Effector CD8-positive, alpha-beta T cell (primary cell): ENCODE data around the gene DCDC2C.
"Not testable (repeated sequence)": the region's sequence is repeated elsewhere in the genome, so short reads cannot be mapped to it uniquely, and the experiment has no call there.

Experiments
- DNase-seq: peaks from one replicate; lab custom pipeline; 2025; lab: John Stamatoyannopoulos, UW
- total RNA-seq, 4 experiments: gene quantifications; one replicate each; lab custom pipeline; 2026; lab: John Stamatoyannopoulos, UW

DCDC2C gene, protein sequence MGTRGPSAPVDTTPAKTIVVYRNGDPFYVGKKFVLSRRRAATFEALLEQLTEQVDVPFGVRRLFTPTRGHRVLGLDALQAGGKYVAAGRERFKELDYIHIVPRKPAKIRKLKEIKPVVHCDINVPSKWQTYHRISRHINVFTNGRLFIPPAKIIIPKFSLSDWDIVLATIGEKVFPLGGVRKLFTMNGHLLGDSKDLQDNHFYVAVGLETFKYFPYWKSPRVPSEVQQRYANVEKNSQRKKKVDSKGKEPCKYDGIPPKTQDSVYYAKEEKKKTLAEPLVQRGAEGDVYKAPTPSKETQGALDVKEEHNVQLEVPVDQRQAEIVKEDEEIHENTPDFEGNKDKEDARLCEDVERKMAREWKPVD
- 0 to 0.18 (median 0.09) reads per million in 4 experiments for total RNA-seq

DNA sequence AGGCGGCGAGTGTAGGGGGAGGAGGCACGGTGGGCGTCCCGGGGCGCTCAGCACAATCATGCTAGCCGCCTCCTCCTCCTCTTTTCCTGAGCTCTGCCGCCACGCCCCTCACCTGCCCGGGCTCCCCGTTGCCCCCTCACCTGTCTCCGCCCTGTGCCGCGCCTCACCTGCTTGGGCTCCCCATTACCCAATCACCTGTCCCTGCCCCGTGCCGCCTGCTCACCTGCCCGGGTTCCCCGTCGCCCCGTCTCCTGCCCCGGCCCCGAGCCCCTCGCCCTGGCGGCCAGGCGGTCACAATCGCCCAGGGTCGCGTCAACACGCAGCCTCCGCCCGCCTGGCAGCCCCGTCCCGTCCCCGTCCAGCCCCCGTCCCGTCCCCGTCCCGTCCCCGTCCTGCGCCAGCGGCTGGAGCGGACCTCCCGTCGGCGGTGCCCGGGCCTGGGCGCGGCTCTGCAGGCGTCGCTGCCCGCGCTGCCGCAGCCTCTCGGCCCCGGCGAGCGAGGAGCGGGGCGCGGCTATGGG lies at the start of gene DCDC2C:
DCDC2C (plus strand) TSS at position 340 of the 521 bp plus-strand sequence; CDS start at position 517, 177 bp downstream.
- no peak for DNase-seq

DNA sequence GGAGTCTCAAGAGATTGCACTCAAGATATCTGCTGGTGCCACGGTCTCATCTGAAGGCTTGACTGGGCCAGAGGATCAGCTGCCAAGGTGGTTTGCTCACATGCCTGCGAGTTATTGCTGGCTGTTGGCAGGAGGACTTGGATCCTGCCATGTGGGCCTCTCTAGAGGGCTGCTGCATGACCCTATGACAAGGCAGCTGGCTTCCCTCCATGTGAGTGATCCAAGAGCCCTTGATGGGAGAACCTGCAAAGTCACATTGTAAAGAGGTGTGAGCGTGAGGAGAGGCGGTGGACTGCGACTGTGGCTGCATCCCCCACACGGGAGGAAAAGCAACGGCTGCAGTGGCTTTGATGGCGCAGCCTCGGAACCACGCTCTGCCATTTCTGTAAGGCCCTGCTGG lies 49.4 kb upstream of the DCDC2C start:
- no peak for DNase-seq

GRCh38 chr2:3654531-3655225 lies 48.7 kb upstream of the DCDC2C start:
- DNase-seq: no peak

DNA sequence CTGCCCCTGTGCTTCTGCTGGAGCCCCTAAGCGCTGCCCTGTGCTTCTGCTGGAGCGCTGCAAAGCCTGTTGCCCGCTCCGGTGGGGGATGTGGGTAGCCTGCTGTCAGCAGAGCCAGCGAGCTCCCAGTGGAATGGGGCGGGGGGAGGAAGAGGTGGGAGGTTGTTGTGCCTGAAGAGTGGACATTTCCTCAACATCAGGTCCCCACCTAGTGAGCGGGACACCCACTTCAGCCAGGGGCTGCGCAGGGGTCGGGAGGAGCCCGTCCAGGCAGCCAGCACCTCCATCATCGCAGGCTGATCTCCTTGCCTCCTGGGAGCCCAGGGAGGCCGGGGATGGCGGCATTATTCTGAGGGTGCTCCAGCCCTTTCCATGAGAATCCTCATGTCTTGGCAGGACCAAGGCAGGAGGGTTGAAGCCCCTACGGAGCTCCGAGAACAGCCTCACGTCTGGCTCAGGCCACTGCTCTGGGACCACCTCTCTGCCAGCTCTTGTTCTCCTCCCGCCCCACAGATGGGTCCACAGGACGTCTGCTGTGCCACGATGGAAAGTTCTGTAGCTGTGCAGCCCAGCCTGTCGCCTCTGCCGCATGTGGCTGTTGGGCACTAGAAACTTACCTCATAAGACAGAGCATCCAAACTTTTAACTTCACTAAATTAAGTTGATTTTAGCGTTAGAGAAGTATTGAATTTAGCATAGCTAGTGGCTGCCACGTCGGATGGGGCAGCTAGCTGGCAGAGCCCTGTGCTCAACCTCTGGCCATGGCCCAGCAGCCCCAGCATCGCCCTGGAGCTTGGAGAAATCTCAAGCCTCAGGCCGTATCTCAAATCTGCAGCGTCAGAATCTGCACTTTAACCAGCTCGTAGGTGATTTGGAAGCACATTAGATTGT lies 47.3 kb upstream of the DCDC2C start:
- DNase-seq: no peak

DNA sequence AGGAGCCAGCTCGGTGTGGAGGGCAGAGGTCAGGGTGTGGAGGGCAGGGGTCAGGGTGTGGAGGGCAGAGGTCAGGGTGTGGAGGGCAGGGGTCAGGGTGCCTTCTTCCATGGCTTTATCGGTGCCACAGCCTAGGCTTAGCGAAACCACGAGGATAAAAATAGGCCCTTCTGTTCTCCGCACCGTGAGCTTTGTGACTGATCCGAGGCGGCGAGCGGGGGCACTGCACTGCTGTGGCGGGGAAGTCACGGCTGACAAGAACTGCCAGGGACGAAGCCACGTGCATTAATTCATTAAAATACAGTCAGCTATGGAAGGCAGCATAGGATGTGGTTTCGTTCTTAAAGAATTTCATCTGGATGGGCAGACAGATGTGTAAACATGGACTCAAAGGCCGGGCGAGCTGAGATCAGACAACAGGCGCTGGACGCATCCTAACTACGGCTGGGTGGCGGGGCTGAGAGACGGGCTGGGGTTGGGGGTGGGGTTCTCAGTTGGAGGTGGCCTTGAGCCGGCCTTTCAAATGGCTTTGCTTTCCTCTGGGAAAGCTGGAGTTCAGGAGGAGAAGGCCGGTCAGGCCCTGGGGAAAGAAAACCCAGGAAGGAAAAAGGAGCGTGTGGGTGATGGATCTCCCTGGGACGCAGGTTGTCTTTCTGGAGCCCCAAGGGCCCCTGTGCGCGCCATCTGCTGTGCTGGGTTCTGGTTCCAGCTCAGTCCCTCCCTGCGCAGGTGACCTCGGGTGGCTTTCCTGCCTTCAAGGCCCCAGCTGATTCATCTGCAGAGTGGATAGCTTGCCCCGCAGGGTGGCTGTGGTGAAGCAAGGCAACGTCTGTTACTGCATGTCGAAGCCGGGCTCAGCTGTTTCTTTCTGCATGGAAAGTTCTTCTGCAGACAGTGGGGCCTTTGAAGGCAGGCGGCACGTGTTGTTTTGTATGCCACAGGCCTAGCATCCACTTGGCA lies 46.3 kb upstream of the DCDC2C start:
- no peak for DNase-seq

DNA sequence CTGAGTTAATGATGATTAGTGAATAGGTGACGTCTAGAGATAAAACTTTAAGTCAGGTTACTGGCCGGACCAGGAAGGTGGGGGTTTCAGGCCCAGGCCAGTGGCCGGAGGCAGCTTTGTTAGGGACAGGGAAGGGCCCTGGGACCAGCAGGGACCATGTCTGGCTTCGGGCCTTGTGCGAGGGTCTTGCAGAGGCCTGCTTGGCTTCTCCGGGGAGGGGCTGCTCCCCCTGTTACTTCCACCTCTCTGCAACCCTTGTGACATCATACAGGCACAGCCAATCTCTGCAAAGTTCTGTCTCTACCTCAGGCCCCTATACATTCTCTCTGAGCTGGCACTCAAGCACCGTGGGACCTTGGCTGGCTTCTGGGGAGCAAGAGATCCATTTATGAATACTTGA lies 45.5 kb upstream of the DCDC2C start, which contains the start of gene ALLC:
ALLC (plus strand) TSS at position 320 of the 400 bp plus-strand sequence. CDS start 12,958 bp downstream, outside the sequence.
- no peak for DNase-seq

- DNase-seq: no peak
These were observed 43.6 kb upstream of the DCDC2C start for GRCh38 chr2:3659447-3660432.

DNA sequence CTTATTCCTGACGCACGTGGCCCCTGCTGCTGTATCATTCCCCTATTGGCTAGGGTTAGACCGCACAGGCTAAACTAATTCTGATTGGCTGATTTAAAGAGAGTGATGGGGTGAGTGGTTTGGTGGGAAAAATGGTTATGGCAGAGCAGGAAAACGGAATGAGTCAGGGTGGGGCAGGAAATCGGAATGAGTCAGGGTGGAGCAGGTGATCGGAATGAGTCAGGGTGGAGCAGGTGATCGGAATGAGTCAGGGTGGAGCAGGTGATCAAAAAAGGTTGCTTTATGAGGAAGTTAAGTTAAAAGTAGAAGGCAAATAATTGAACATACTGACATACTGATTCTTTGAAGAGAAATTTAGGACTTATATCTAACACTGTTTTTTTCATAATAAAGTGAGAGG lies 42.7 kb upstream of the DCDC2C start:
- not testable (repeated sequence) for DNase-seq

GRCh38 chr2:3661149-3661660 lies 42.2 kb upstream of the DCDC2C start:
- DNase-seq: no peak

DNA sequence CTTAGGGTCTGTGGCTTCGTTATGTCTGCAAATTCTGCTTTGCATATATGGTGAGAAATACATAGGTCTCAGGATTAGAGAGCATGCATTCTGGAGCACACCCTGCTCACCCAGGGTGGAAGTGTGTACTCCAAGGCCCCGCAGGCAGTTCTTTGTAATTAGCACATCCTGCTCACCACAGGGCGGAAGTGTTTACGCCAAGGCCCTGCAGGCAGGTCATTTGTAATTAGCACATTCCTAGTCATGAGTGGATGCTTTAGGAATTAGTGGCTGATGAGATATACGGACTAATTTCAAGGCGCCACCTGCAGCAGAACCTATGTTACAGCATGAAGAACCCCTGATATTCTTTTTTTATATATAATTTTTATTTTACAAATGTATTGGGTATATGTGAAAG lies 41.1 kb upstream of the DCDC2C start:
- no peak for DNase-seq

DNA sequence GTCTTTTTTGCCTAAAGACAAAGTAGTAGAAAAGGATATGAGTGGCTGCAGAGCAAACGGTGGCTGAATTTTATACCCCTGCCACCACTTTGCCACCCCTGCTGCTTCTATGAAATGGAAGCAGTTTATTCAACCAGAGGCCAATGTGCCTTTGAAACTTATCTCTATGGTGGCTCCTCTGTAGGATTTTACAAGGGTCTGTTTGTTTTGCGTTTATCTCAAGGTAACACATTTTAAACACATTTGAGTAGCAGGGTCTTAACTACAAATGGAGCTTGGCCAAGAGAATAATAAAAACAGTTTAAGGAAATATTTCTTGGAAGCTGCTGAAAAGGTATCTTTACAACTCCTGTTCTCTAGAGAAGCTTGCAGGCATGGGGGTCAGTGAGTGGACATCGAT lies 39.3 kb upstream of the DCDC2C start:
- no peak for DNase-seq

DNA sequence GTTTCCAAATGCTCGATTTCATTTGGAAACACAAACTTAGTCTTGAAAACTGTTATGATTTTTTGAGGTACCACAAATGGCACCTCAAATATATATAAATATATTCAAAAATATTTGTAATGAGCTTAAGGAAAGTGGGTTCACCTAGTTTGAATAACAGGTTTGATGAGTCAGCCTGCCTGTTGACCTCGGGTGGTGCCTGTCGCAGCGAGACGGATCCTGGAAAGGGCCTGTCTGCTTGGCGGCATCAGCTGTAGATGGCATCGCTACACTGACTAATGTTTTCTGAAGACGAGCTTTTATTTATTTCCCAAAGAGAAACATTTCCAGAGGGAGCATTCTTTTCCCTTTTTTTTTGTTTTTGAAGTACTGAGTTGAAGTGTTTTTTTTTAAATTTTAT lies 38.5 kb upstream of the DCDC2C start:
- DNase-seq: no peak

GRCh38 chr2:3665886-3666612 lies 37.3 kb upstream of the DCDC2C start:
- no peak for DNase-seq

- no peak for DNase-seq
These were observed 36.8 kb upstream of the DCDC2C start for GRCh38 chr2:3666613-3666975.

DNA sequence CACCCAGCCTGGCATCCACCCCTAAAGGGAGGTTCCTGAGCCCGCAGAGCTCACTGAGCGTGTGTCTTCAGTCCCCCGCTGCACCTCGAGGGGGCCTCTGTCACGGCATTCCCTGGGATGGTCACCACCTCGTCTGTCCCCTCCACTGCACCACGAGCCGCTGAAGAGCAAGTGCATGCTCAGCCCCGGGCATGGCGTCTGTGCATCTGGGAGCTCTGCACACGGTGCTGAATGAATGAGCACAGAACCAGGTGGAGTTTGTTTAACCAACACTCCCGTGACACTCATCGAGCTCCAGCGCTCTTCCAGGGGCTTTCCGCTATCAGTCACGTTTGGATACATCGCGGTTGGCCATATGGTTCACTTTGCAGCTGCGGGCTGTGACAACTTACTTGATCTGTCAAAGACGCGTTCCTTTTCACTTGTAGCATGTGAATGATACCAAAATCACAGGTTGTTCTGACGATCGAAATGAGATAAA lies 36.2 kb upstream of the DCDC2C start:
- DNase-seq: no peak

GRCh38 chr2:3669656-3670055 lies 33.7 kb upstream of the DCDC2C start:
- DNase-seq: no peak

- no peak for DNase-seq
These were observed 33.0 kb upstream of the DCDC2C start for GRCh38 chr2:3670376-3670775.

- no peak for DNase-seq
These were observed 32.4 kb upstream of the DCDC2C start for GRCh38 chr2:3670941-3671340.
